Left cardiac atrium (tissue), 4 donors: ENCODE results near the gene ADGRB2. TPM values are rescaled to one million over a fixed set of nuclear protein-coding genes. Genes with fewer than 3 reads are reported as not detected.
A peak's percentile ranks its signal among the peaks of the same experiment; 100 is the strongest.

Experiments
- ATAC-seq, 2 donors: fragments of 200-7000 bp; cut with Tn5 transposase; one replicate each; pipeline ENCODE4 v1.9.1; 2020; ENCODE audit warnings: mild to moderate bottlenecking in 2 of 2, moderate library complexity in 2 of 2
- DNase-seq: peaks from one replicate; pipeline ENCODE4 v3.0.0-alpha.2; 2020
- intact Hi-C, 2 donors: fragments of 100-400 bp; cut with DNase I; formaldehyde crosslinking; loops; one replicate each; pipeline versions ENCODE4 v1.14.1 to v1.15.1; 2022 to 2023
- total RNA-seq, 2 donors: library from RNA; stranded (reverse); fragmentation: NEBNext Ultra II Directional; extraction: Animal tissue kit (Norgen Biotek cat#: 25700); gene quantifications; one replicate each; pipeline ENCODE4 v1.2.1, GENCODE V29; 2021
- donor health status: DM: no; HTN: yes; CAD: no.
- donor health status: DM: no; HTN: yes; CAD: no; lungs with severe emphysema.
- donor health status: DM: yes; HTN: yes; CAD: no.
- donor health status: Dilated cardiomyopathy.

Gene ADGRB2
- total RNA-seq, 2 donors from 2014 or later, result 14.0 to 18.7 TPM

- no peak for ATAC-seq
- no peak for DNase-seq
- intact Hi-C loops, result no loop called here
These were observed 21.5 kb downstream of the ADGRB2 start for GRCh38 chr1:31742462-31743212.

GRCh38 chr1:31739346-31739745 is 24.8 kb downstream of the ADGRB2 start:
- ATAC-seq, result no peak
- DNase-seq, result no peak
- intact Hi-C loops, result no loop called here

GRCh38 chr1:31736675-31737074 is 27.5 kb downstream of the ADGRB2 start:
- no peak for DNase-seq
- peak in 1 of 2 donors; percentile 47 for ATAC-seq
- intact Hi-C loops, result no loop called here

GRCh38 chr1:31735571-31735970 is 28.6 kb downstream of the ADGRB2 start:
- ATAC-seq (no peak), DNase-seq (no peak)
- intact Hi-C loops, result no loop called here

- DNase-seq (no peak), ATAC-seq (no peak)
- intact Hi-C loops, result no loop called here
These were observed 29.5 kb downstream of the ADGRB2 start for GRCh38 chr1:31734582-31735107.

- intact Hi-C loops, result no loop called here
- ATAC-seq (peak in 1 of 2 donors; percentile 11), DNase-seq (no peak)
These were observed 30.5 kb downstream of the ADGRB2 start for GRCh38 chr1:31733389-31734219.

GRCh38 chr1:31732751-31733289 is 31.3 kb downstream of the ADGRB2 start:
- ATAC-seq (no peak), DNase-seq (no peak)
- intact Hi-C loops, result no loop called here

- intact Hi-C loops, result no loop called here
- ATAC-seq, result no peak
- no peak for DNase-seq
These were observed 31.8 kb downstream of the ADGRB2 start for GRCh38 chr1:31732343-31732742.

GRCh38 chr1:31731049-31731565 is 33.0 kb downstream of the ADGRB2 start:
- intact Hi-C loops, result no loop called here
- ATAC-seq (no peak), DNase-seq (no peak)

- ATAC-seq (no peak), DNase-seq (no peak)
- intact Hi-C loops, result no loop called here
These were observed 33.6 kb downstream of the ADGRB2 start for GRCh38 chr1:31730336-31731048.

- no peak for DNase-seq
- intact Hi-C loops, result no loop called here
- no peak for ATAC-seq
These were observed 36.3 kb downstream of the ADGRB2 start for GRCh38 chr1:31727849-31728248.

GRCh38 chr1:31727195-31727594 is 36.9 kb downstream of the ADGRB2 start:
- intact Hi-C loops, result no loop called here
- DNase-seq (no peak), ATAC-seq (no peak)

- DNase-seq (no peak), ATAC-seq (no peak)
These were observed 37.4 kb downstream of the ADGRB2 start for GRCh38 chr1:31726715-31727114.

GRCh38 chr1:31725777-31726535 is 38.2 kb downstream of the ADGRB2 start:
- DNase-seq, result no peak
- ATAC-seq, result no peak
- intact Hi-C loops, result no loop called here

More at GRCh38 chr1:31726715-31727114, 37.4 kb downstream of the ADGRB2 start:
- intact Hi-C loops, result no loop called here

GRCh38 chr1:31725134-31725533 is 39.0 kb downstream of the ADGRB2 start:
- ATAC-seq (no peak), DNase-seq (no peak)
- intact Hi-C loops, result no loop called here

- peak; percentile 70 to 74 for ATAC-seq
- intact Hi-C loops, result no loop called here
- peak; percentile 72 for DNase-seq
These were observed 40.2 kb downstream of the ADGRB2 start for GRCh38 chr1:31723828-31724359.

GRCh38 chr1:31718327-31718897 is 45.7 kb downstream of the ADGRB2 start:
- intact Hi-C loops, result loop anchor here (10.0 kb wide), 2 partner anchors 54 to 66 kb away; no protein-coding TSS in a partner anchor
- no peak for ATAC-seq
- no peak for DNase-seq

GRCh38 chr1:31717341-31717740 is 46.8 kb downstream of the ADGRB2 start:
- DNase-seq, result no peak
- ATAC-seq, result no peak
- intact Hi-C loops, result loop anchor here (10.0 kb wide), 2 partner anchors 53 to 67 kb away; no protein-coding TSS in a partner anchor
